OCI-LY1 (cell line): ENCODE data around the gene MEAK7.

Source experiments
- H2AFZ ChIP-seq: fragments of 200-600 bp; sonication (generic), shearing (Covaris generic); 2 replicates; pipeline ENCODE4 v1.6.0; 2014; ENCODE audit warnings: antibody characterized with exemption, mild to moderate bottlenecking, low read length
- H3F3A ChIP-seq: fragments of 200-600 bp; sonication (generic), shearing (Covaris generic); 2 replicates; pipeline ENCODE4 v1.6.0; 2014; ENCODE audit warnings: mild to moderate bottlenecking, antibody characterized with exemption, low read length, moderate library complexity; ENCODE audit not compliant: insufficient read depth
- H3K27ac ChIP-seq: fragments of 200-600 bp; sonication (generic); 2 replicates; pipeline ENCODE4 v1.5.1; 2014; ENCODE audit warnings: low read length, mixed run types, mild to moderate bottlenecking, low read depth; ENCODE audit not compliant: poor library complexity, severe bottlenecking
- H3K27me3 ChIP-seq: fragments of 200-600 bp; sonication (generic); 2 replicates; pipeline ENCODE4 v1.6.0; 2014; ENCODE audit warnings: antibody characterized with exemption, mild to moderate bottlenecking, low read length, moderate library complexity; ENCODE audit not compliant: insufficient read depth
- H3K36me3 ChIP-seq: fragments of 200-600 bp; sonication (generic); 2 replicates; pipeline ENCODE4 v1.6.1; 2014; ENCODE audit warnings: mild to moderate bottlenecking, antibody characterized with exemption, low read length, moderate library complexity, mixed read lengths; ENCODE audit not compliant: insufficient read depth
- H3K4me1 ChIP-seq: fragments of 200-600 bp; sonication (generic); 2 replicates; pipeline ENCODE4 v1.5.1; 2014; ENCODE audit warnings: mild to moderate bottlenecking, low read length, moderate library complexity; ENCODE audit not compliant: insufficient read depth, severe bottlenecking
- H3K4me2 ChIP-seq: fragments of 200-600 bp; sonication (generic), shearing (Covaris generic); 2 replicates; pipeline ENCODE4 v1.6.1; 2014; ENCODE audit warnings: low read length
- H3K4me3 ChIP-seq: fragments of 200-600 bp; sonication (generic); 2 replicates; pipeline ENCODE4 v1.5.1; 2014; ENCODE audit warnings: low read length, low read depth, mild to moderate bottlenecking, mixed read lengths; ENCODE audit not compliant: poor library complexity, severe bottlenecking
- H3K79me2 ChIP-seq: fragments of 200-600 bp; shearing (Covaris generic); 2 replicates; pipeline ENCODE4 v1.6.1; 2016; ENCODE audit warnings: mixed run types, low read length, mixed read lengths; ENCODE audit not compliant: insufficient read depth
- H3K9ac ChIP-seq: fragments of 200-600 bp; sonication (generic), shearing (Covaris generic); 2 replicates; pipeline ENCODE4 v1.6.1; 2014; ENCODE audit warnings: mild to moderate bottlenecking, low read length, mixed read lengths
- H3K9me2 ChIP-seq: fragments of 200-600 bp; sonication (generic), shearing (Covaris generic); 2 replicates; pipeline ENCODE4 v1.6.1; 2014; ENCODE audit warnings: low read depth, mild to moderate bottlenecking, low read length, mixed read lengths
- H3K9me3 ChIP-seq: fragments of 200-600 bp; shearing (Covaris generic); 2 replicates; pipeline ENCODE4 v1.6.1; 2014; ENCODE audit warnings: low read length, mixed read lengths
- H4K20me1 ChIP-seq: fragments of 200-600 bp; sonication (generic), shearing (Covaris generic); 2 replicates; pipeline ENCODE4 v1.6.0; 2016; ENCODE audit warnings: mild to moderate bottlenecking, low read length; ENCODE audit not compliant: insufficient read depth
- EZH2 ChIP-seq: fragments of 200-600 bp; sonication (generic), shearing (Covaris generic); IDR thresholded peaks from 2 replicates; pipeline ENCODE4 v1.8.0; 2017; ENCODE audit warnings: borderline replicate concordance, mixed run types, mild to moderate bottlenecking, antibody characterized with exemption, low read length, moderate library complexity, mixed read lengths
- TF ChIP-seq, protein P1 (sequence below): fragments of 200-600 bp; sonication (generic), shearing (Covaris generic); IDR thresholded peaks from 2 replicates; pipeline ENCODE4 v1.5.1; 2017; ENCODE audit warnings: mild to moderate bottlenecking, antibody characterized with exemption, low read length, moderate library complexity, mixed read lengths

MEAK7 gene

DNA sequence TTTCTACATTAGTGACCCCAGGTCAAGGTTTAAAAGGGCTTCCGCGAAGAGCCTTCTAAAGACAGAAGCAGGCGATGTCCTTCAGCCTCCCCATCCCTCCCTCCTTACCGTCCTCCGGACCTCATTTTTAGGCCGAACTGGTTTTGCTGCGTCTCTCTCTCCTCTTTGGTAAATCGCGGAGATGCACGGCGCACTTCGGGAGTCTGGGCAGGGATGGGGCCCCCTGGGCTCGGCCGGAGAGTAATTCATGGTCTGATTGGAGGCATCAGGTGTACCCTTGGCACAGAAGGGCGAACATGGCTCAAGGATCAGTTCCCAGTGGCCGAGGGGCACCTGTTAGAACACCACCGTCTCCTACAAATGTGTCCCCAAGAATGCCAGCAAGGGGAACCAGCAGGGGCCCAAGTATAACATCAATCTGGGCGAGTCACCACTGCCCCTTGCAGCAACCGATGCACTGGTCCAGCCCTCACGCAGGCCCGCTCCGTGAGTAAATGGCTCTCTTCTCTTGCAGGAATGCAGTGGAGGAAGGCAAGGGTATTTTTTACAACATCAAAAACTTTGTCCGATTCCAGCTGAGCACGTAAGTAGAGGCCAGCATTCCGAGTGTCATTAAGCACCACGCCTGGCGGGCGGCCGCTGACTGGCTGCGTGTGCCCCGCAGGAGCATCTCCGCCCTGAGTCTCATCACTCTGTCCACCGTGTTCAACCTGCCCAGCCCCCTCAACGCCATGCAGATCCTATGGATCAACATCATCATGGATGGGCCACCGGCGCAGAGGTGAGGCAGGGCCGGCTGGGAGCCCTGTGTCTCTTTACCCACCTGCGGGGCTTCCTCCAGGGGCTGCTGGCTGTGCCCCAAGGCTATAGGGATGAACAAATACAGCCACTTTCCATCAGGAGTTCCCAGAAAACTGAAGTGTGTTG, 45.6 kb downstream of the MEAK7 start:
- TF ChIP-seq, protein P1, sequence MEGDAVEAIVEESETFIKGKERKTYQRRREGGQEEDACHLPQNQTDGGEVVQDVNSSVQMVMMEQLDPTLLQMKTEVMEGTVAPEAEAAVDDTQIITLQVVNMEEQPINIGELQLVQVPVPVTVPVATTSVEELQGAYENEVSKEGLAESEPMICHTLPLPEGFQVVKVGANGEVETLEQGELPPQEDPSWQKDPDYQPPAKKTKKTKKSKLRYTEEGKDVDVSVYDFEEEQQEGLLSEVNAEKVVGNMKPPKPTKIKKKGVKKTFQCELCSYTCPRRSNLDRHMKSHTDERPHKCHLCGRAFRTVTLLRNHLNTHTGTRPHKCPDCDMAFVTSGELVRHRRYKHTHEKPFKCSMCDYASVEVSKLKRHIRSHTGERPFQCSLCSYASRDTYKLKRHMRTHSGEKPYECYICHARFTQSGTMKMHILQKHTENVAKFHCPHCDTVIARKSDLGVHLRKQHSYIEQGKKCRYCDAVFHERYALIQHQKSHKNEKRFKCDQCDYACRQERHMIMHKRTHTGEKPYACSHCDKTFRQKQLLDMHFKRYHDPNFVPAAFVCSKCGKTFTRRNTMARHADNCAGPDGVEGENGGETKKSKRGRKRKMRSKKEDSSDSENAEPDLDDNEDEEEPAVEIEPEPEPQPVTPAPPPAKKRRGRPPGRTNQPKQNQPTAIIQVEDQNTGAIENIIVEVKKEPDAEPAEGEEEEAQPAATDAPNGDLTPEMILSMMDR: no peak
- TF ChIP-seq EZH2: no peak
- Histone ChIP-seq H3K36me3 (no peaks in the 10 kb centered on the region), H3K9me3 (no peaks in the 10 kb centered on the region), H3K9me2 (no peaks in the 10 kb centered on the region), H3K9ac (no peak overlapping the region), H3K79me2 (no peaks in the 10 kb centered on the region), H3K27me3 (no peaks in the 10 kb centered on the region), H3K4me3 (no peak overlapping the region), H3F3A (no peaks in the 10 kb centered on the region), H2AFZ (no peak overlapping the region), H3K27ac (no peak overlapping the region), H3K4me1 (no peaks in the 10 kb centered on the region), H3K4me2 (no peak overlapping the region), H4K20me1 (no peaks in the 10 kb centered on the region)

GRCh38 chr16:84455031-84455430, 49.4 kb downstream of the MEAK7 start:
- Histone ChIP-seq H2AFZ (no peak overlapping the region), H3K27me3 (no peaks in the 10 kb centered on the region; the same call in 1 of the 2 replicates), H3K4me3 (no peak overlapping the region), H3K4me2 (no peak overlapping the region), H3K36me3 (no peaks in the 10 kb centered on the region), H3F3A (no peaks in the 10 kb centered on the region), H3K79me2 (no peaks in the 10 kb centered on the region), H3K9me2 (no peaks in the 10 kb centered on the region), H3K9me3 (no peaks in the 10 kb centered on the region), H3K4me1 (no peaks in the 10 kb centered on the region), H3K27ac (no peak overlapping the region), H4K20me1 (no peaks in the 10 kb centered on the region), H3K9ac (no peak overlapping the region)
- TF ChIP-seq, protein P1: no peak
- TF ChIP-seq EZH2: no peak
